Common myeloid progenitor, CD34-positive (primary cell): ENCODE data around the gene C1orf52.

Source experiments
- CTCF ChIA-PET: fragments of 350-600 bp; sonication (Branson Sonifier 250); formaldehyde crosslinking; loops from one replicate; lab custom pipeline; 2021; ENCODE audit warnings: antibody characterized with exemption; lab: Charles Lee
- POLR2A ChIA-PET: fragments of 350-600 bp; sonication (Branson Sonifier 250); formaldehyde crosslinking; loops from one replicate; lab custom pipeline; 2021; ENCODE audit warnings: antibody characterized with exemption; lab: Charles Lee
- DNase-seq, 3 donors: peaks; one replicate each; pipeline versions ENCODE4 v3.0.0 to v3.0.0-alpha.2; 2013
- H3K27ac ChIP-seq, 2 experiments: 1 replicate in 1 of 2; 2 replicates in 1 of 2; pipeline ENCODE4 v1.7.0; 2013; ENCODE audit warnings: inconsistent platforms in 2 of 2, low read length in 2 of 2, mild to moderate bottlenecking in 2 of 2, low read depth in 1 of 2, moderate library complexity in 1 of 2; ENCODE audit not compliant: severe bottlenecking in 2 of 2, insufficient read depth in 1 of 2, poor library complexity in 1 of 2
- H3K27me3 ChIP-seq, 5 experiments: replicated peaks in 2 of 5; 1 replicate in 3 of 5; 2 replicates in 2 of 5; pipeline versions ENCODE4 v1.6.1 to v1.7.0; 2013; ENCODE audit warnings: low read length in 4 of 5, mild to moderate bottlenecking in 2 of 5, moderate library complexity in 2 of 5, inconsistent platforms in 1 of 5; ENCODE audit not compliant: insufficient read depth in 5 of 5, control insufficient read depth in 4 of 5
- H3K36me3 ChIP-seq, 4 experiments: 1 replicate in 2 of 4; 2 replicates in 2 of 4; pipeline versions ENCODE4 v1.6.1 to v1.7.0; 2013; ENCODE audit warnings: low read length in 3 of 4, control low read depth in 1 of 4, mild to moderate bottlenecking in 1 of 4; ENCODE audit not compliant: control insufficient read depth in 4 of 4, insufficient read depth in 4 of 4
- H3K4me1 ChIP-seq, 4 experiments: 1 replicate in 3 of 4; 2 replicates in 1 of 4; pipeline versions ENCODE4 v1.6.1 to v1.7.1; 2013; ENCODE audit warnings: low read length in 3 of 4, mild to moderate bottlenecking in 3 of 4, control low read depth in 1 of 4, inconsistent platforms in 1 of 4, moderate library complexity in 1 of 4; ENCODE audit not compliant: control insufficient read depth in 4 of 4, insufficient read depth in 4 of 4; ENCODE audit errors: control extremely low read depth in 1 of 4
- H3K4me3 ChIP-seq, 7 experiments: 1 replicate in 4 of 7; 2 replicates in 3 of 7; pipeline versions ENCODE4 v1.5.1 to v1.7.0; 2013; ENCODE audit warnings: mild to moderate bottlenecking in 7 of 7, low read length in 6 of 7, moderate library complexity in 6 of 7, inconsistent platforms in 2 of 7, low read depth in 2 of 7, control low read depth in 1 of 7; ENCODE audit not compliant: insufficient read depth in 4 of 7, control insufficient read depth in 1 of 7; ENCODE audit errors: extremely low read depth in 1 of 7
- H3K9me3 ChIP-seq, 5 experiments: 1 replicate in 4 of 5; 2 replicates in 1 of 5; pipeline versions ENCODE4 v1.6.1 to v1.7.1; 2013; ENCODE audit warnings: low read length in 4 of 5, mild to moderate bottlenecking in 2 of 5, inconsistent platforms in 1 of 5, low read depth in 1 of 5, moderate library complexity in 1 of 5; ENCODE audit not compliant: control insufficient read depth in 4 of 5, insufficient read depth in 2 of 5; ENCODE audit errors: control extremely low read depth in 1 of 5
- whole genome bisulfite sequencing: methylation state at CpG from one replicate; pipeline ENCODE4 v1.1.5; 2013; ENCODE audit not compliant: insufficient coverage; 5-methylcytosine and 5-hydroxymethylcytosine counted together

Gene C1orf52

GRCh38 chr1:85216697-85217096 lies 42.8 kb downstream of the C1orf52 start:
- Histone ChIP-seq H3K4me3 (no peak overlapping the region), H3K27me3 (no peaks in the 10 kb centered on the region), H3K4me1 (no peaks in the 10 kb centered on the region), H3K36me3 (no peaks in the 10 kb centered on the region), H3K27ac (no peak overlapping the region), H3K9me3 (peaks cover 0 to 1% (median 0%) of the 10 kb centered on the region in 5 experiments)
- CTCF ChIA-PET = interaction anchor here (1.3 to 1.8 kb wide), 3 partner anchors 16 to 107 kb away, joined by 3 to 4 read pairs (median 3); no protein-coding TSS in a partner anchor
- POLR2A ChIA-PET = no interaction called here
- DNase-seq = no peak

- H3K9me3 ChIP-seq = peaks cover 0 to 1% (median 0%) of the 10 kb centered on the region in 5 experiments
- DNase-seq = no peak
- ChIA-PET CTCF (no interaction called here), POLR2A (no interaction called here)
- no peak overlapping the region for H3K27ac ChIP-seq
- no peaks in the 10 kb centered on the region for H3K36me3 ChIP-seq
- H3K27me3 ChIP-seq = no peaks in the 10 kb centered on the region
- H3K4me3 ChIP-seq = no peak overlapping the region
- no peaks in the 10 kb centered on the region for H3K4me1 ChIP-seq
- 100% methylated on average over 2 of the region's 5 CpGs for WGBS
Observed at GRCh38 chr1:85214654-85215053, 44.8 kb downstream of the C1orf52 start.

DNA sequence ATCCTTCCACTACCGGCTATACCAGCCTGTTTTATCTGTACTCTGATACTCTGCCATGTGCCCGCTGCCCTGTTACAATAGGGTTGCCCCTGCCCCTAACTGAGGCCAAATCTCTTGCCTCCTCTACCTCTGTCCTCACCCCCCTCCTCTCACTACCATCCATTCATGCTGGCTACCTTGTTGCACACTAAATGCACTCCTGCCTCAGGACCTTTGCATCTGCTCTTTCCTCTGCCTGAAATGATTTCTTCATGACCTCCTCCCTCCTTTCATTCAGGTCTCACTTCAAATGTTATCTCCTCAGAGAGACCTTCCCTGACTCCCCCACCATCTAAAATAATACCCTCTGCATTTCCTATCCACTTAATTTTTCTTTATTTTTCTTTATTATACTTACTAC lies 51.0 kb downstream of the C1orf52 start:
- CTCF ChIA-PET = no interaction called here
- no peaks in the 10 kb centered on the region for H3K36me3 ChIP-seq

GRCh38 chr1:85203573-85204171 lies 55.8 kb downstream of the C1orf52 start:
- CTCF ChIA-PET = no interaction called here
- no CpG with 5 or more reads among the region's 2 CpGs for WGBS
- H3K36me3 ChIP-seq = no peaks in the 10 kb centered on the region
- no peak overlapping the region for H3K27ac ChIP-seq
- DNase-seq = no peak
- H3K4me3 ChIP-seq = no peak overlapping the region
- peaks cover 0 to 7% (median 0%) of the 10 kb centered on the region in 5 experiments for H3K27me3 ChIP-seq
- peaks cover 4 to 24% (median 19%) of the 10 kb centered on the region in 4 experiments for H3K4me1 ChIP-seq
- POLR2A ChIA-PET = no interaction called here
- no peaks in the 10 kb centered on the region for H3K9me3 ChIP-seq

More for the DNA sequence above, 51.0 kb downstream of the C1orf52 start:
- H3K27me3 ChIP-seq = peaks cover 0 to 4% (median 0%) of the 10 kb centered on the region in 5 experiments
- no peaks in the 10 kb centered on the region for H3K4me1 ChIP-seq
- H3K9me3 ChIP-seq = no peaks in the 10 kb centered on the region
- no CpG with 5 or more reads among the region's 2 CpGs for WGBS
- no peak for DNase-seq
- no peak overlapping the region for H3K27ac ChIP-seq
- POLR2A ChIA-PET = no interaction called here
- no peak overlapping the region for H3K4me3 ChIP-seq

DNA sequence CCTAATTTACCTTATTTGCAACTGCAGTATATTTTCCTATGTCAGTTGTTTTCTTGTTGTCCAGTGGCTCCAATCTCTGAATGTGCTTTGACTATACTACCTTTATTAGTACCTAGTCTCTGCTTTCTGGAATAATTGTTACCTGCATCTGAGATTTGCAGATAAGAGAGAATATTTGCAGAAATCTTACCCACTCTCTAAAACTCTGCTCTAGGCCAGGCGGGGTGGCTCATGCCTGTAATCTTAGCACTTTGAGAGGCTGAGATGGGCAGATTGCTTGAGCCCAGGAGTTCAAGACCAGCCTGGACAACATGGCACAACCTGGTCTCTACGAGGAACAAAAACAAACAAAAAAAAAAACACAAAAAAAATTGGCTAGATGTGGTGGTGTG lies 56.6 kb downstream of the C1orf52 start:
- no peaks in the 10 kb centered on the region for H3K9me3 ChIP-seq
- H3K4me1 ChIP-seq = peaks cover 4 to 24% (median 19%) of the 10 kb centered on the region in 4 experiments
- H3K36me3 ChIP-seq = no peaks in the 10 kb centered on the region
- no peak overlapping the region for H3K27ac ChIP-seq
- no CpG with 5 or more reads among the region's 2 CpGs for WGBS
- H3K4me3 ChIP-seq = no peak overlapping the region
- peaks cover 0 to 7% (median 0%) of the 10 kb centered on the region in 5 experiments for H3K27me3 ChIP-seq
- ChIA-PET CTCF (no interaction called here), POLR2A (no interaction called here)
- no peak for DNase-seq

- Histone ChIP-seq H3K4me3 (peak overlapping the region; percentile 32 to 96 (median 86)), H3K36me3 (no peaks in the 10 kb centered on the region), H3K9me3 (no peaks in the 10 kb centered on the region), H3K27me3 (peaks cover 0 to 7% (median 0%) of the 10 kb centered on the region in 5 experiments), H3K27ac (peak overlapping the region in 1 of 2 experiments; percentile 84), H3K4me1 (peaks cover 4 to 24% (median 19%) of the 10 kb centered on the region in 4 experiments)
- POLR2A ChIA-PET = interaction anchor here (0.6 kb wide), 1 partner anchor 11 kb away, joined by 3 read pairs; no protein-coding TSS in a partner anchor
- WGBS = 11% methylated on average over 7 of the region's 14 CpGs
- no peak for DNase-seq
- CTCF ChIA-PET = interaction anchor here (1.3 kb wide), 1 partner anchor 52 kb away, joined by 3 read pairs; no protein-coding TSS in a partner anchor
Observed at GRCh38 chr1:85202092-85202863, 57.2 kb downstream of the C1orf52 start.
